GM21367 (cell line): ENCODE measurements around the gene MAP3K20.
"Not testable (repeated sequence)": the region's sequence is repeated elsewhere in the genome, so short reads cannot be mapped to it uniquely, and the experiment has no call there.

ENCODE experiments used
- ATAC-seq: cut with Tn5 transposase; IDR thresholded peaks from one replicate; pipeline ENCODE4 v1.9.1; 2021; ENCODE audit not compliant: unreplicated experiment

Gene MAP3K20

DNA sequence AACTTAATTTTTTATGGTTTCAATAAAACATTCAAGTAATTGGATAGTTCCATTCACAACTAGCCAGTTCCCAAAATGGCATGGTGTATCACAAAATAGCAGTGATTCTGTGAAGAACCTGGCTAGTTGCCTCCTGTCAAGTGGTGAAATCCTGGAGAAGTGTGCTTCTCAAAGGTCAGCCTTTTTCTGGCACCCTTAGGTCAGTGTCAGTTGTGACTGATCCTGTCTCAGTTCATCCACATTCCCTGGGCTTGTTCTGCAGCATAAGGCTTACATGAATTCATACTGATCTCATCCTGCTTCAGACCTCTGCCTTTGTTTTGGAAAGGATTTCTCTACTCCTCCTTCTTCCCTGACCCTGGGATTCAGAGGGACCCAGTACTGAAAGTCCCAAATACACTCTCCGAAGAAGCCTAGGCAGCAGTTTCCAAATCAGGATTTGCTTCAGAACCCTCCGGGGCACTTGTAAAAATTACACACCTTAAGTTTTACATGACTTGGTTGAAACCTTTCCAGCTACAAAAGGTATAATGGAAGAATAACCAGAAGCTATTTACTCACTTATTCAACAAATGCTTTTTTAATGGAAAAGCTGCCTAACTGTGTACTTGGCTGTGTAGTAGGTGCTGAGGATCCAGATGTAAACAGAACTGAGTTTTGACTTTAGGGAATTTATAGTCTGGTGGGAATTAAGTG, 11.0 kb downstream of the MAP3K20 start:
- ATAC-seq: no peak

- ATAC-seq: no peak
Observed at GRCh38 chr2:173087214-173087581, 11.6 kb downstream of the MAP3K20 start.

- no peak for ATAC-seq
Observed at GRCh38 chr2:173087793-173088496, 12.3 kb downstream of the MAP3K20 start.

DNA sequence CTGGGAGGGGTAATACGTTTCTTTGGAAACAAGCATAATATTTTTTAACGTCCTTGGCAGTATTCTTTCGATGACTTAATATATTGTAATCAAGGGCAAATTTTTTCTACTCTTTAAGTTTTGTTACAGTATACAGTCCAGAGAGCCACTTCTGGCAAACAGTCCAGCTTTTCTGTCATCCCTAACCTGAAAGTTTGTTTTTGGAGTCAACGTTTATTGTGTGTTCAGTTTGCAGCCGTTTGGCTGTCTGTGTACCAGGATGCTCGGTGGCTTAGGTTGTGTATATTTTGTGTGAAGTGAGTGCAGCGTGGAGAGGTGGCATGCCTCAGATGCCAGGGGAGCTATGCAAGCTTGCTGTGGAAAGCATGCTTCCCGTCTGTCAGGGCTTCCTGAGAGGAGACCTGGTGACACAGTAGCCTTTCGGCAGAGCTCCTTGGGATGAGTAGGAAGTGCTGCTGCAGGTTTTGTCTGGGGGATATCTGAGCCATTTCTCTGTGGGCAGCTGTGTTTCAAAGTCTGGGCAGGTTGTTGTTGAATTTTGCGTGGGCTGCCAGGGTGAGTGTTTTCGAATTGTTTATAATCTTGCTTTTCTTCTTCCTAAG, 14.7 kb downstream of the MAP3K20 start:
- ATAC-seq: no peak

GRCh38 chr2:173090973-173091660, 15.5 kb downstream of the MAP3K20 start:
- ATAC-seq: no peak

DNA sequence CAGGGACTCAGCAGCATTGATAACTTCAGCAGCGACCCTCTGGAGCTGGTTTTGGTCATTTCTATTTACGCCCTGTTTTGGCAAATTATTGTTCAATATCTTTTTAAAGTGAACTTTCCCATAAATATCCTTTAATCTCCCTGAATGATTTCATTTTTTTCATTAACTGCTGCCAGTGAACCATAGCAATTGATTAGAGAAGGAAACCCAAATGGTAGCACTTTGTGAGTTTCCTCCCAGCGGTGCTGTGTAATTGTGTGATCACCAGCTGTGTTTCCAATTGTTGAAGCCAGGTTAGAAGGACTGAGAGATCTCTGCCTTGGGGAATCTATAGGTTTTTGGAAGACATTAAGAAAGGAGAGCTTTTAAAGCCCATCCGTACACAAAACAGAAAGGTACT, 16.3 kb downstream of the MAP3K20 start:
- no peak for ATAC-seq

DNA sequence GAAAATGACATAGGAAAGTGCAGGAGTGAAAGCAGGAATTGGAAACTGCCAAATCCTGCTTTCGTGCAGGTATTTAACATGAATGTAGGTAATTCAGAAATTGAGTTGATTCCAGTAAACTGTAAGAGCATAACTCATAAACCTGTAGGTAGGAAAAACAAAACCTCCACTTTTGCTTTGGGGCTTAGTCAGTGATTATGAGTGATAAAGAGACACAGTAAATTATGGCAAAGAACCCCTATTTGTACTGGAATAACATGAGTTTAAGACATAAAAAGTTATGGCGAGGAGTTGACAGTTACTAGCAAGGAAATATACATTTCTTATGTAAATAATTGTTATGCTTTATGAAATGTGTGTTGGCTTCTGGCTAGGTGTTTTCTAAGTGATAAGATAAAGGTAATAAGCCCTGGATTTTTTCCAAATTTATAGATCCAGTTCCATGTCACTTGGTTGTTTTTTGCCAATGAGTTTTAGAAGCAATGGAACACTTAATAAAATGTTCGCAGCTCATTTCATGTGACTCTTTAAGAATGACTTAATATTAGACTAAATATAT, 17.3 kb downstream of the MAP3K20 start:
- ATAC-seq: no peak

GRCh38 chr2:173093617-173094016, 18.0 kb downstream of the MAP3K20 start:
- ATAC-seq: not testable (repeated sequence)

- ATAC-seq: no peak
Observed at GRCh38 chr2:173094731-173095130, 19.1 kb downstream of the MAP3K20 start.

- no peak for ATAC-seq
Observed at GRCh38 chr2:173095356-173095755, 19.7 kb downstream of the MAP3K20 start.

DNA sequence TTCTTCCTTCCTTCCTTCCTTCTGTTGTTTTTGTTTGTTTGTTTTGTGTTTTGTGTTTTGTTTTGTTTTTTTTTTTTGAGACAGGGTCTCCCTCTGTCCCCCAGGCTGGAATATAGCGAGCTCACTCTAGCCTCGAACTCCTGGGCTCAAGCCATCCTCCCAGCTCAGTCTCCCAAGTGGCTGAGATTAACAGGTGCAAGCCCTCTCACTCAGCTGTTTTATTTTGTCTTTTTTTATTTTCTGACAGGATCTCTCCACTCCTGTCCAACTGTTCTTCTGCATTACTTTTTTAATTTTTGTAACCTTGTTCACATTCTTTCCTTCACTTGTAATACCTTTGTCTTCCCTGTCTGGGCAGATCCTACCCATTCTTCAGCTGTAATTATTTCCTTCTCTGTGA, 23.6 kb downstream of the MAP3K20 start:
- ATAC-seq: no peak

DNA sequence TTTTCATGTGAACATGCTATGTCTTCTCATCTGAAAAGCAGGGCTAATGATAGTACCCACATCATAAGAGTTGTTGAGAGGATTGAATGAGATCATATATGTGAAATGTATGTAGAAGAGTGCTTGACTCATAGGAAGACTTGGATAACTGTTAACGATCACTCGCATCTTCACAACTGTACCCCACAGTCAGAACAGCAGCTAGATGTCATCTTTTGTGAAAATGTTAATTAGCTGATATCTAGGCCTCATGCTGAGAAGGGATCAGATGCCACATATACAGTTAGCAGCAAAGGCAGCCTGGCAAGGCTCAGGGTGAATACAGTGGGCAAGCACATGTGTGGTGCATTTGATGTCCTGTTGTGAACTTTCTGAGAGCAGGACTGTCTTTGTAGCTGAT, 24.2 kb downstream of the MAP3K20 start:
- no peak for ATAC-seq

DNA sequence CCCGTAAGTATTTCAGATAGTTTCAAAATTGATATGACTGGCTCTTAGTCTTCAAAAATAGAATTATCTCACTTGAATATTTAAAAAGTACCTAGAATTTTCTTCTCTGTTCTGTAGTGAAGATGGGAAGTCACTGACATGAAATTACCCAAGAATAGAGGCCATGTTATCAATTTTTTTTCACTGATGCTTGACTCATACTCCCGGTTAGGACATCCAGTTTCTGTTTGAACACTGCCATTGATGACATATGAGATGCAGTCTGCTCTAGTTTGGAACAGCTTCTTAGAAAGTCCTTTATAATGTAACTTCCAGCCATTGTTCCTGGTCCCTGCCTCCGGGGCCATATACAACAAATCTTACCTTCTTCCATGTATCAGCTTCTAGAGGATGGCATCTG, 26.0 kb downstream of the MAP3K20 start:
- ATAC-seq: peak; percentile 69

DNA sequence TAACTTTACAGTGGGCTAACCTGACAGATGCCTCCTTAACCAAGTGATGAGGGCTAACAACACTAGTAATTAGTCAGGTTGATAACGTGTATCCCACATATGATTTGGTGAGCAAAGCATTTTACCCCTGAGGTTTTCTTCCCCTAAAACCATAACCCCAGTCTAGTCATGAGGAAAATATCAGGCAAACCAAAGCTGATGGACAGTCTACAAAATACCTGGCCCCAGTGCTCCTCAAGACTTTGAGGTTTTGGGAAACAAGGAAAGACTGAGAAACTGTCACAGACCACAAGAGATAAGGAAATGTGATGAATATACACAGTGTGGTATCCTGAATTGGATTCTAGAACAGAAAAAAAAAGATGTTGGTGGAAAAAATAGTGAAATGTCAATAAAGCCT, 28.5 kb downstream of the MAP3K20 start:
- ATAC-seq: no peak

DNA sequence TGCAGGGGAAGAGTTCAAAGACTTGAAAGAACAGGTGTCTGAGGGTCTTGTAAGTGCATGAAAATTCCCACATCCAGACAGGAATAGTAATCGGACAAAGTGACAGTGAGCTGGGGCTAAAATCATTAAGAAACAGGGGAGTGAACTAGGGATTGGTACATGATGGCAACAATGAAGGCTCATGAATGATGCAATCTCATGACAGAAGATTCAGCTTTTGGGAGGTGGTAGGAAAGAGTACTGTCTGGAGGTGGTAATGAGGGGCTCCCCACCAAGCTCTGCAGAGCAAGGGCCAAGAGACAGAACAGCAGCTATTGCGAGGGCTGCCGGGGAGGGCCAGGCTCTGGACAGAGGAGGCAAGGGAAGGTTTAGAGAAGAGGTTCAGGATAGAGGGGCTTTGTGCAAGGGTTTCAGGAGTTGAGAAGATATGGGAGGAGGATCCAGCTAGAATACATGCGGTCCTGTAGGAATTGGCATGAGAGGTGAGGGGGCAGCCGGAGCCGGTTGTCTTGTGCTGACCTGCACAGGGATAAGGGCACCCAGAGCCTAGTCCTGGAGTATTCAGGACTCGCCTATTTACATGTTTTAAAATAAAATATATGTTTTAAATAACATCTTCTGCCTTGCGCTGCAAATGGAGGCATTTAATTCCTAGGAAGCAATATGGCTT, 31.4 kb downstream of the MAP3K20 start:
- no peak for ATAC-seq

DNA sequence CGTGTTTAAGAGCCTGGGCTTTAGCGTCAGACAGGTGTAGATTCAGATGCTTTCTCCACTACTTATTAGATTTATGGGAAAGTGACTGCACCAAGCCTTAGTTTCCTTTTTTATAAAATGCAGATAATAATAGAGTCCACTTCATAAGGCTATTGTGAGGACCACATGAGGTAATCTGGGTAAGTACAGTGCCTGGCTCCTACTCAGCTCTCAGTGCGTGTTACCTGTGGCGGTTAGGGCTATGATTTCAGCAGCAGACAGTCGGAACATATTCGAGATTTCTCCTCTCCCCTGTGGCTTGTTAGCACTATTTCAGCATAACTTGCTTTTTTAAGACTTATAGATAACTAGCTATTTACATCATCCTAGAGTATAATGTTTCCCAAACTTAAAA, 32.0 kb downstream of the MAP3K20 start:
- no peak for ATAC-seq

- no peak for ATAC-seq
Observed at GRCh38 chr2:173109253-173110188, 33.9 kb downstream of the MAP3K20 start.

- no peak for ATAC-seq
Observed at GRCh38 chr2:173117678-173118077, 42.0 kb downstream of the MAP3K20 start.

GRCh38 chr2:173118395-173118794, 42.7 kb downstream of the MAP3K20 start:
- ATAC-seq: no peak
